WTC11 (cell line): ENCODE data around the gene LINC01488. TPM values are rescaled to one million over a fixed set of nuclear protein-coding genes. Genes with fewer than 3 reads are reported as not detected.

Experiments used
- CBFB ChIP-seq: sonication (generic); formaldehyde crosslinking; IDR thresholded peaks from 2 replicates; pipeline ENCODE4 v1.8.1; 2022; ENCODE audit warnings: mild to moderate bottlenecking, low read depth, missing genetic modification reagents
- ESRRA ChIP-seq: sonication (generic); formaldehyde crosslinking; IDR thresholded peaks from 2 replicates; pipeline ENCODE4 v1.8.1; 2022; ENCODE audit warnings: mild to moderate bottlenecking, missing genetic modification reagents, borderline replicate concordance
- SMAD3 ChIP-seq: sonication (generic); formaldehyde crosslinking; IDR thresholded peaks from 2 replicates; pipeline ENCODE4 v1.8.0; 2022; ENCODE audit warnings: missing genetic modification reagents, mild to moderate bottlenecking, borderline replicate concordance
- ZNF263 ChIP-seq: sonication (generic); formaldehyde crosslinking; IDR thresholded peaks from 2 replicates; pipeline ENCODE4 v1.8.1; 2022; ENCODE audit warnings: low read depth, mild to moderate bottlenecking, moderate library complexity, missing genetic modification reagents
- total RNA-seq: library from RNA; stranded (reverse); gene quantifications from 3 replicates; pipeline ENCODE4 v1.2.3, GENCODE V29; 2021
- TF ChIP-seq, protein P1 (sequence below): sonication (generic); formaldehyde crosslinking; IDR thresholded peaks from 2 replicates; pipeline ENCODE4 v1.8.0; 2023; ENCODE audit warnings: missing genetic modification reagents, mild to moderate bottlenecking, borderline replicate concordance
- TF ChIP-seq, protein P2 (sequence below): fragments of 250-450 bp; sonication (Bioruptor Pico); conservative IDR thresholded peaks from 2 replicates; pipeline ENCODE4 v1.9.0; 2021; ENCODE audit warnings: mild to moderate bottlenecking
- TF ChIP-seq, protein P3 (sequence below): fragments of 250-450 bp; sonication (Bioruptor Pico); IDR thresholded peaks from 2 replicates; pipeline ENCODE4 v1.9.0; 2021; ENCODE audit warnings: moderate library complexity, mild to moderate bottlenecking, inconsistent platforms, borderline replicate concordance
- TF ChIP-seq, protein P4 (sequence below): fragments of 200-600 bp; IDR thresholded peaks from 2 replicates; pipeline ENCODE4 v1.8.0; 2022; ENCODE audit warnings: antibody characterized with exemption
- TF ChIP-seq, protein P5 (sequence below): sonication (generic); formaldehyde crosslinking; IDR thresholded peaks from 2 replicates; pipeline ENCODE4 v1.8.1; 2023; ENCODE audit warnings: mild to moderate bottlenecking, missing genetic modification reagents, moderate library complexity
- TF ChIP-seq, protein P6 (sequence below): sonication (generic); formaldehyde crosslinking; IDR thresholded peaks from 2 replicates; pipeline ENCODE4 v1.8.1; 2023; ENCODE audit warnings: mild to moderate bottlenecking, missing genetic modification reagents
- TF ChIP-seq, protein P7 (sequence below): sonication (generic); formaldehyde crosslinking; IDR thresholded peaks from 2 replicates; pipeline ENCODE4 v1.8.0; 2023; ENCODE audit warnings: missing genetic modification reagents

The LINC01488 gene
- total RNA-seq, 1 experiment from 2014 or later: not detected

DNA sequence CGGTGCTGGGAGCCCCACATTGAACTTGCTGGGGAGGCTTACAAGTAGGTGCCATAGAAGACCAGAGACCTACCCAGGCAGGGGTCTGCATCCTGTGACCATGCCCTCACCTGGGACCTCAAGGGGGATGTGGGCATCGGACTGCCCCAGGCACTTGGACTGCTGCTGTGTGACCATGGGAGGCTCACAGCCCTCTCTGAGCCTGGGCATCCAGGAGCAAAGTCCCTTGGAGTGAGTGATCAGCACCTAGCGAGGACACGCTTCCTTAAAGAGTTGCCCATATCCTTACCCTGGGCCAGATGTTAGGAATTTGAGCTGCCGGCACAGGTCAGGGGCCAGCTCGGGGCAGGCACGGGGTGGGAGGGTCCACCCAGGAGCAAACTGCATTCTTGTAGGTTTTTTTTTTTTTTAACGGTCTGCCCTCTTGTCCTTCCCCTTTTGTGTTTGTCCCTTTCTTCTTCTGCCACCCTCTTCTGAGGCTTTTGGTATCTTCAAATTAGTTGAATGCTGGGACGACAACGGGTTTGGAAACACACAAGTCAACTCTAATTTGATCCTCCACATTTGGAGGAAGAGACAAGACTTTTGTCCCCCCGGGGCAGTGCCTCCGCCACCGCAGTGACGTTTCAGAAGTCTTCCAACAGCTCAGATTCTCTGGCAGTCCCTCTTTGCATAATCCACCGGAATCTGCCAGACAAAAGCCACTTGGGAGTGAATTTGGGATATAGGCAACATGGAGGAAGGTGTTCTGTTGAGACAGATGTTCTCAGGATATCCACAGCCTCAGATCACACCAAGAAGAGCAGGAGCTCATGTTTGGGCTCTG lies 46.1 kb upstream of the LINC01488 start (continued):
- TF ChIP-seq, protein P1, sequence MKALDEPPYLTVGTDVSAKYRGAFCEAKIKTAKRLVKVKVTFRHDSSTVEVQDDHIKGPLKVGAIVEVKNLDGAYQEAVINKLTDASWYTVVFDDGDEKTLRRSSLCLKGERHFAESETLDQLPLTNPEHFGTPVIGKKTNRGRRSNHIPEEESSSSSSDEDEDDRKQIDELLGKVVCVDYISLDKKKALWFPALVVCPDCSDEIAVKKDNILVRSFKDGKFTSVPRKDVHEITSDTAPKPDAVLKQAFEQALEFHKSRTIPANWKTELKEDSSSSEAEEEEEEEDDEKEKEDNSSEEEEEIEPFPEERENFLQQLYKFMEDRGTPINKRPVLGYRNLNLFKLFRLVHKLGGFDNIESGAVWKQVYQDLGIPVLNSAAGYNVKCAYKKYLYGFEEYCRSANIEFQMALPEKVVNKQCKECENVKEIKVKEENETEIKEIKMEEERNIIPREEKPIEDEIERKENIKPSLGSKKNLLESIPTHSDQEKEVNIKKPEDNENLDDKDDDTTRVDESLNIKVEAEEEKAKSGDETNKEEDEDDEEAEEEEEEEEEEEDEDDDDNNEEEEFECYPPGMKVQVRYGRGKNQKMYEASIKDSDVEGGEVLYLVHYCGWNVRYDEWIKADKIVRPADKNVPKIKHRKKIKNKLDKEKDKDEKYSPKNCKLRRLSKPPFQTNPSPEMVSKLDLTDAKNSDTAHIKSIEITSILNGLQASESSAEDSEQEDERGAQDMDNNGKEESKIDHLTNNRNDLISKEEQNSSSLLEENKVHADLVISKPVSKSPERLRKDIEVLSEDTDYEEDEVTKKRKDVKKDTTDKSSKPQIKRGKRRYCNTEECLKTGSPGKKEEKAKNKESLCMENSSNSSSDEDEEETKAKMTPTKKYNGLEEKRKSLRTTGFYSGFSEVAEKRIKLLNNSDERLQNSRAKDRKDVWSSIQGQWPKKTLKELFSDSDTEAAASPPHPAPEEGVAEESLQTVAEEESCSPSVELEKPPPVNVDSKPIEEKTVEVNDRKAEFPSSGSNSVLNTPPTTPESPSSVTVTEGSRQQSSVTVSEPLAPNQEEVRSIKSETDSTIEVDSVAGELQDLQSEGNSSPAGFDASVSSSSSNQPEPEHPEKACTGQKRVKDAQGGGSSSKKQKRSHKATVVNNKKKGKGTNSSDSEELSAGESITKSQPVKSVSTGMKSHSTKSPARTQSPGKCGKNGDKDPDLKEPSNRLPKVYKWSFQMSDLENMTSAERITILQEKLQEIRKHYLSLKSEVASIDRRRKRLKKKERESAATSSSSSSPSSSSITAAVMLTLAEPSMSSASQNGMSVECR: no peak
- TF ChIP-seq CBFB (CRISPR knock-in tag) (no peak), ZNF263 (CRISPR knock-in tag) (no peak), SMAD3 (CRISPR knock-in tag) (no peak), ESRRA (CRISPR knock-in tag) (no peak)
- TF ChIP-seq, protein P2, sequence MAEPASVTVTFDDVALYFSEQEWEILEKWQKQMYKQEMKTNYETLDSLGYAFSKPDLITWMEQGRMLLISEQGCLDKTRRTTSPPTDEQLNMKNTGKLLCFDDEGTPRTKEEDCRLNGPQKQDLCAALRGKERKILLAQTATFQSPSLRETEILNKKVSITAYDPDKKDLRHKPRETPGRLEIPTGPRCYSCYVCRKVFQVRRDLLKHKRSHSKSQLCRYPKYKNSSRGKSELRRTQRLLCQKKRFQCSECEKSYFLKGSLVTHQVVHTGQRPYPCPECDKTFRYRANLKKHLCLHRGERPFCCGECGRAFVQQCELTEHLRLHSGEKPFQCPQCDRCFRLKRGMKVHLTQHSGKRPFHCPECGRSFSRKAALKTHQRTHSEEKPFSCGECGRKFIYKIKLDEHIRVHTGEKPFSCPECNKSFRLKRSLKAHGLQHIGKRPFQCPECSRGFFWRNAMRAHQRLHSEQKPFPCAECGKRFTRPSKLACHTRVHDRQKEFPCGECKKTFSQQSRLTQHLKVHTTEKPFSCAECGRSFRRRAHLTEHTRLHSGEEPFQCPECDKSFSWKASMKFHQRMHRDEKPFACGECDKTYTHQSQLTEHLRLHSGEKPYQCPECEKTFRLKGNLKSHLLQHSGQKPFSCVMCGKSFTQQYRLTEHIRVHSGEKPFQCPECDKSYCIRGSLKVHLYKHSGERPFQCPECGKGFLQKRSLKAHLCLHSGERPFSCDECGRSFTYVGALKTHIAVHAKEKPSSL (CRISPR knock-in tag): no peak
- TF ChIP-seq, protein P3, sequence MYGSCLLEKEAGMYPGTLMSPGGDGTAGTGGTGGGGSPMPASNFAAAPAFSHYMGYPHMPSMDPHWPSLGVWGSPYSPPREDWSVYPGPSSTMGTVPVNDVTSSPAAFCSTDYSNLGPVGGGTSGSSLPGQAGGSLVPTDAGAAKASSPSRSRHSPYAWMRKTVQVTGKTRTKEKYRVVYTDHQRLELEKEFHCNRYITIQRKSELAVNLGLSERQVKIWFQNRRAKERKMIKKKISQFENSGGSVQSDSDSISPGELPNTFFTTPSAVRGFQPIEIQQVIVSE: no peak
- TF ChIP-seq, protein P4, sequence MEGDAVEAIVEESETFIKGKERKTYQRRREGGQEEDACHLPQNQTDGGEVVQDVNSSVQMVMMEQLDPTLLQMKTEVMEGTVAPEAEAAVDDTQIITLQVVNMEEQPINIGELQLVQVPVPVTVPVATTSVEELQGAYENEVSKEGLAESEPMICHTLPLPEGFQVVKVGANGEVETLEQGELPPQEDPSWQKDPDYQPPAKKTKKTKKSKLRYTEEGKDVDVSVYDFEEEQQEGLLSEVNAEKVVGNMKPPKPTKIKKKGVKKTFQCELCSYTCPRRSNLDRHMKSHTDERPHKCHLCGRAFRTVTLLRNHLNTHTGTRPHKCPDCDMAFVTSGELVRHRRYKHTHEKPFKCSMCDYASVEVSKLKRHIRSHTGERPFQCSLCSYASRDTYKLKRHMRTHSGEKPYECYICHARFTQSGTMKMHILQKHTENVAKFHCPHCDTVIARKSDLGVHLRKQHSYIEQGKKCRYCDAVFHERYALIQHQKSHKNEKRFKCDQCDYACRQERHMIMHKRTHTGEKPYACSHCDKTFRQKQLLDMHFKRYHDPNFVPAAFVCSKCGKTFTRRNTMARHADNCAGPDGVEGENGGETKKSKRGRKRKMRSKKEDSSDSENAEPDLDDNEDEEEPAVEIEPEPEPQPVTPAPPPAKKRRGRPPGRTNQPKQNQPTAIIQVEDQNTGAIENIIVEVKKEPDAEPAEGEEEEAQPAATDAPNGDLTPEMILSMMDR: no peak
- TF ChIP-seq, protein P5, sequence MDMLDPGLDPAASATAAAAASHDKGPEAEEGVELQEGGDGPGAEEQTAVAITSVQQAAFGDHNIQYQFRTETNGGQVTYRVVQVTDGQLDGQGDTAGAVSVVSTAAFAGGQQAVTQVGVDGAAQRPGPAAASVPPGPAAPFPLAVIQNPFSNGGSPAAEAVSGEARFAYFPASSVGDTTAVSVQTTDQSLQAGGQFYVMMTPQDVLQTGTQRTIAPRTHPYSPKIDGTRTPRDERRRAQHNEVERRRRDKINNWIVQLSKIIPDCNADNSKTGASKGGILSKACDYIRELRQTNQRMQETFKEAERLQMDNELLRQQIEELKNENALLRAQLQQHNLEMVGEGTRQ: no peak
- TF ChIP-seq, protein P6, sequence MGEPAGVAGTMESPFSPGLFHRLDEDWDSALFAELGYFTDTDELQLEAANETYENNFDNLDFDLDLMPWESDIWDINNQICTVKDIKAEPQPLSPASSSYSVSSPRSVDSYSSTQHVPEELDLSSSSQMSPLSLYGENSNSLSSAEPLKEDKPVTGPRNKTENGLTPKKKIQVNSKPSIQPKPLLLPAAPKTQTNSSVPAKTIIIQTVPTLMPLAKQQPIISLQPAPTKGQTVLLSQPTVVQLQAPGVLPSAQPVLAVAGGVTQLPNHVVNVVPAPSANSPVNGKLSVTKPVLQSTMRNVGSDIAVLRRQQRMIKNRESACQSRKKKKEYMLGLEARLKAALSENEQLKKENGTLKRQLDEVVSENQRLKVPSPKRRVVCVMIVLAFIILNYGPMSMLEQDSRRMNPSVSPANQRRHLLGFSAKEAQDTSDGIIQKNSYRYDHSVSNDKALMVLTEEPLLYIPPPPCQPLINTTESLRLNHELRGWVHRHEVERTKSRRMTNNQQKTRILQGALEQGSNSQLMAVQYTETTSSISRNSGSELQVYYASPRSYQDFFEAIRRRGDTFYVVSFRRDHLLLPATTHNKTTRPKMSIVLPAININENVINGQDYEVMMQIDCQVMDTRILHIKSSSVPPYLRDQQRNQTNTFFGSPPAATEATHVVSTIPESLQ (CRISPR knock-in tag): no peak
- TF ChIP-seq, protein P7, sequence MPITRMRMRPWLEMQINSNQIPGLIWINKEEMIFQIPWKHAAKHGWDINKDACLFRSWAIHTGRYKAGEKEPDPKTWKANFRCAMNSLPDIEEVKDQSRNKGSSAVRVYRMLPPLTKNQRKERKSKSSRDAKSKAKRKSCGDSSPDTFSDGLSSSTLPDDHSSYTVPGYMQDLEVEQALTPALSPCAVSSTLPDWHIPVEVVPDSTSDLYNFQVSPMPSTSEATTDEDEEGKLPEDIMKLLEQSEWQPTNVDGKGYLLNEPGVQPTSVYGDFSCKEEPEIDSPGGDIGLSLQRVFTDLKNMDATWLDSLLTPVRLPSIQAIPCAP (CRISPR knock-in tag): no peak
- TF ChIP-seq, all 79 proteins: peak for 0
